Stimulated activated naive CD8-positive, alpha-beta T cell treated with anti-CD3 and anti-CD28 coated beads, Interleukin-15, amount 100 ng/mL, for 72 hours (primary cell): ENCODE measurements around the gene CHMP2A.

Experiments
- ATAC-seq: fragments of 150-1000 bp; cut with Tn5 transposase; 2 replicates; pipeline ENCODE4 v1.10.0; 2021; ENCODE audit warnings: mild to moderate bottlenecking, moderate library complexity
- DNase-seq, 2 donors: peaks; one replicate each; pipeline ENCODE4 v3.0.0; 2021 to 2022
- H3K27ac Mint-ChIP-seq, 2 donors: one replicate each; pipeline ENCODE4 v1.8.0; 2022; ENCODE audit warnings: mild to moderate bottlenecking in 2 of 2, mixed read lengths in 2 of 2, moderate library complexity in 2 of 2
- H3K27me3 Mint-ChIP-seq: one replicate; pipeline ENCODE4 v1.8.0; 2022; ENCODE audit warnings: mixed read lengths
- H3K4me1 Mint-ChIP-seq: one replicate; pipeline ENCODE4 v1.8.0; 2022; ENCODE audit warnings: mild to moderate bottlenecking, mixed read lengths
- H3K4me3 Mint-ChIP-seq, 2 donors: one replicate each; pipeline ENCODE4 v1.8.0; 2022; ENCODE audit warnings: mild to moderate bottlenecking in 2 of 2, mixed read lengths in 2 of 2, moderate library complexity in 1 of 2
- H3K9me3 Mint-ChIP-seq, 2 donors: one replicate each; pipeline ENCODE4 v1.8.0; 2022; ENCODE audit warnings: mixed read lengths in 2 of 2

CHMP2A gene

DNA sequence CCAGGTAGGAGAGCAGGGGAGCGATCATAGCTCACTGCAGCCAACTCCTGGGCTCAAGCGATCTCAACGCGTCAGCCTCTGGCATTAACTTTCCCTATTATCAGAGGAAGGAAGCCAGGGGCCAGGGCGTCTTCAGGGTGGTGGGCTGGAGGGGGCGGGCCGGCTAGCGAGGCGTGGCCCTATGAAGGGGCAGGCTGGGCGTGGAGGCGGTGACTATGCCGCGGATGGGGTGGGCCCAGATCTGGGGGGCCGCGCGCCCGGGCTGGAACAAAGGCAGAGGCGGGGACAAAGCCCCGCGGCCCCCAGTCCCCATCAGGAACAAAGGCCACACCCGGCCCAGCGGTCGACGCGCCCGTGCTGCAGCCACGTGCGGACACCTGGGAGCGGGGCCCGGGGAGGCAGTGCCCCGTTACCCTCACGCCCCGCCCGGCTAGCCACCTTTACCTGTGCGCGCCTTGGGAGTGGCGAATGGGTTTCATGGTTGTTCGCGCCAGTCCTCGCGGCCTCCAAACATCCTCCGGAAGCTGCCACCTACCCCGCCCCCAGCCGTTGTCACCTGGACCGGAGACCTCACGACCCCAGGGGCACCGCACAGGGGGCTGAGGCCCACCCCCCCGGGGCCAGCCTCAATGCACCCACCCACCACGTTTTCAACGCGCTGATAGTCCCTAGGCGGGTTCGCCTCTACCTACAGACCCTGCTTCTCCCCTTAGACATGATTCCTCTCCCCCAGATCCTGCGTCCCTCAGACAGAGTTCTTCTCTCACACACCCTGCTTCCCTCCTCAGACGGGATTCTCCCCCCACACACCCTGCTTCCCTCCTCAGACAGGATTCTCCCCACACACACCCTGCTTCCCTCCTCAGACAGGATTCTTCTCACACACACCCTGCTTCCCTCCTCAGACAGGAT is 16.4 kb downstream of the CHMP2A start:
- Mint-ChIP-seq H3K27ac (peak overlapping the region; percentile 91 to 95), H3K27me3 (peaks cover 33% of the 10 kb centered on the region), H3K9me3 (no peaks in the 10 kb centered on the region), H3K4me1 (peaks cover 28% of the 10 kb centered on the region), H3K4me3 (peak overlapping the region; percentile 92 to 95)
- DNase-seq, result peak; percentile 46 to 65
- peak; percentile 92 for ATAC-seq

DNA sequence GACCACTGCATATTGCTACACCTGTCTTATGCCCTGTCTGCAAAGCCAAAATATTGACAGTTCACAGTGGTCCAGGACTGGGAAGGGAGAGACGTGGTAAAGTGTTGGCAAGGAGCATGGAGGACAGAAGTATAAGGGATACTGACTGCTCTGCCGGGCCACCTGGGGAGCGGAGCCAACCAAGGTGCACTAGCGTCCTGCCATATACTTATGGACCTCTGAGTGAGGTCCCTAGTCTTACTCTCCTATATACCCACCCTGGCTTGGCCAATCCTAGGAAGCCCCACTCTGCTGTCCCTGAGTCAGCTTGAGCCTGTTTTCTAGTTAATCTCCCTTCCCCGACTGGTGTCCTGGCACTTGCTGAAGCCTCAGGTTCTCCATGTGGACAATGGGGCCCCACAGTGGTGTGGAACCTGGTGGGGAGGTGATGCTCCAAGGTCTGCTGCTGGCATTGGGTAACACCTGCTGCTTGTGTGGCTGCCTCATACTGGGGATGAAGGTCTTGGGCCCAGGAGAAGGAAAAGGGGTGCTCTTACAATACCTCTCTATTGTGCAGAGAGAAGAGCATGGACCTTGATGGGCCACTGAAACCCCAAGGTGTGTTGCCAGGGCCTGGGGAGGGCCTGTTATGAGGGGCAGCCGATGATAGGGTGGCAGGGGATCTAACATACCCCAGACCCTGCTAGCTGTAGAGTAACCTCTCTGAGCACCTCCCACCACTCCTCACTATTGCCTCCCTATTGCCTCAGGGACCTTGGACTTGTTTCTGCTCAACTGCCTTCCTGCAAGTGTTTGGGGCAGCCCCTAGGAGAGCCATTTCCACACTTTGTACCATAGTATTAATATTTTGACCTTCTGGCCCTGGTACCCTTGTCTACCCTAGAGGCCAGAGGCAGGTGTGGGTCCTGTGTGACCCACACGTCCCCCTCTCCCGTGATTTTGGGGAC is 17.8 kb downstream of the CHMP2A start:
- no peaks in the 10 kb centered on the region for H3K9me3 Mint-ChIP-seq
- peak overlapping the region; percentile 92 to 95 for H3K4me3 Mint-ChIP-seq
- H3K27ac Mint-ChIP-seq, result peak overlapping the region in 1 of 2 donors; percentile 14

DNA sequence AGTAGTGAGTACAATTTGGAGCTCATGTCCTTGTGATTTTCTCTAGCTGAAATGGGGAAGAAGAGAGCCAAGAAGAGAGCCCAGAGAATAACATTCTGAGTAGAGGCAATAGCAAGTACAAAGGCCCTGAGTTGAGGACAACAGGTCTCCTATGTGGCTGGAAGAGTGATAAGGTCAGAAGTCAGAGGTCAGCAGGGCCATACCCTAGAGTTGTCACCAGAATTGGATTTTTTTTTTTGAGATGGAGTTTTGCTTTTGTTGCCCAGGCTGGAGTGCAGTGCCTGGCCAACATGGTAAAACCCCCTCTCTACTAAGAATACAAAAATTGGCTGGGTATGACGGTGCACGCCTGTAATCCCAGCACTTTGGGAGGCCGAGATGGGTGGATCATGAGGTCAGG is 19.0 kb downstream of the CHMP2A start:
- H3K27ac Mint-ChIP-seq, result no peak overlapping the region
- no peak for ATAC-seq
- no peak overlapping the region for H3K4me3 Mint-ChIP-seq
- no peak for DNase-seq
- peaks cover 18% of the 10 kb centered on the region for H3K27me3 Mint-ChIP-seq
- H3K4me1 Mint-ChIP-seq, result peaks cover 25% of the 10 kb centered on the region
- H3K9me3 Mint-ChIP-seq, result no peaks in the 10 kb centered on the region

More for the DNA sequence above, 17.8 kb downstream of the CHMP2A start:
- DNase-seq (no peak), ATAC-seq (peak; percentile 47)
- H3K4me1 Mint-ChIP-seq, result peaks cover 25% of the 10 kb centered on the region
- peaks cover 24% of the 10 kb centered on the region for H3K27me3 Mint-ChIP-seq

GRCh38 chr19:58531034-58531840 is 23.7 kb downstream of the CHMP2A start:
- Mint-ChIP-seq H3K4me3 (no peak overlapping the region), H3K9me3 (no peaks in the 10 kb centered on the region), H3K27ac (no peak overlapping the region), H3K4me1 (no peaks in the 10 kb centered on the region), H3K27me3 (no peaks in the 10 kb centered on the region)
- DNase-seq (no peak), ATAC-seq (no peak)

GRCh38 chr19:58529405-58529804 is 25.5 kb downstream of the CHMP2A start:
- ATAC-seq, result no peak
- Mint-ChIP-seq H3K27ac (no peak overlapping the region), H3K9me3 (no peaks in the 10 kb centered on the region), H3K4me3 (no peak overlapping the region), H3K4me1 (no peaks in the 10 kb centered on the region), H3K27me3 (no peaks in the 10 kb centered on the region)
- no peak for DNase-seq

DNA sequence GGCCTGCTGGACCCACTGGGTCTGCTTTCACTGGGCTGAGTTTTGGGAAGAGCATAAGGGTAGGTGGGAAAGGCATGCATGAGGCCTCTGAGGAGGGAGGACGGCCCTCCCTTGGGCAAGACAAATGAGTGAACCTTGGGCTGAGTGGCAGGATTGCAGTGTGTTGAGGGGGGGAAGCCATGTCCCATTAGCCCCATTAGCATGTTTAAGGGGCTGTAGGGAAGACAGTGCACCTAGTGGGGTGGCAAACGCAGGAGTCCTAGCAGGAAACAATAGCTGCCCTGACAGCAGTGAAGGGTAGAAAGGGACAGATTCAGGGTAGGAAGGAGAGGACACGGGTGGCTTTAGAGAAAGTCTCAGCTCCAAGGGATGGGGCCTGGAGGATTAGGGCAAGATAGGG is 32.2 kb downstream of the CHMP2A start:
- Mint-ChIP-seq H3K9me3 (no peaks in the 10 kb centered on the region), H3K27ac (no peak overlapping the region), H3K27me3 (no peaks in the 10 kb centered on the region), H3K4me3 (no peak overlapping the region), H3K4me1 (peaks cover 25% of the 10 kb centered on the region)
- DNase-seq (no peak), ATAC-seq (no peak)

DNA sequence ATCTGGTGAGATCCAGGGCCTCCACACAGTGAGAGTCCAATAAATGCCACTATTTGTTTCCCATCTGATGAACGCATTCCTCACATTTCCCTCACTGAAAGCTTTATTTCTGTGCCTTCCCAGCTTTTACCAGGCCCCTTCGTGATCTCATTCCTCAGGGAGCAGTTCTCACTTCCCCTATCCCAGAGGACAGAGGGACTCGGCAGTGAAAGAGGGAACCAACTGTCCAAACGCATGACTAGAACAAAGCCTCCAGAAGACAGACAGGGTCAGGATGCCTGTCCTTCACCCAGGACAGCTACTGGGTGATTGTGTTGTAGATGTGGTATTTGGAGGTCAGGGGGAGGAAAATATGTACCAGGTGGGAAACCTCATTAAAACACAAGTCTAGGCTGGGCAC is 33.3 kb downstream of the CHMP2A start:
- no peak overlapping the region for H3K27ac Mint-ChIP-seq
- H3K27me3 Mint-ChIP-seq, result no peaks in the 10 kb centered on the region
- H3K4me3 Mint-ChIP-seq, result peak overlapping the region in 1 of 2 donors; percentile 7

GRCh38 chr19:58520257-58520599 is 34.7 kb downstream of the CHMP2A start:
- Mint-ChIP-seq H3K4me3 (peak overlapping the region; percentile 93 to 97), H3K9me3 (no peaks in the 10 kb centered on the region), H3K27ac (peak overlapping the region; percentile 98 to 99), H3K4me1 (peaks cover 49% of the 10 kb centered on the region), H3K27me3 (no peaks in the 10 kb centered on the region)
- DNase-seq, result no peak
- ATAC-seq, result no peak

More for the DNA sequence above, 33.3 kb downstream of the CHMP2A start:
- no peak for ATAC-seq
- no peak for DNase-seq
- Mint-ChIP-seq H3K4me1 (peaks cover 35% of the 10 kb centered on the region), H3K9me3 (no peaks in the 10 kb centered on the region)

GRCh38 chr19:58519355-58520256 is 35.3 kb downstream of the CHMP2A start, which contains the start of gene ZBTB45:
TSS of gene ZBTB45 (minus strand) at chr19:58519810. CDS start at chr19:58517673, 2,137 bp downstream.
- no peaks in the 10 kb centered on the region for H3K9me3 Mint-ChIP-seq
- H3K4me1 Mint-ChIP-seq, result peaks cover 55% of the 10 kb centered on the region
- peak within 1 kb of the TSS; percentile 98 to 99 for H3K27ac Mint-ChIP-seq
- ATAC-seq (peak; percentile 89), DNase-seq (peak; percentile 96 to 98)
- H3K27me3 Mint-ChIP-seq, result no peaks in the 10 kb centered on the region
- peak within 1 kb of the TSS; percentile 93 to 97 for H3K4me3 Mint-ChIP-seq

DNA sequence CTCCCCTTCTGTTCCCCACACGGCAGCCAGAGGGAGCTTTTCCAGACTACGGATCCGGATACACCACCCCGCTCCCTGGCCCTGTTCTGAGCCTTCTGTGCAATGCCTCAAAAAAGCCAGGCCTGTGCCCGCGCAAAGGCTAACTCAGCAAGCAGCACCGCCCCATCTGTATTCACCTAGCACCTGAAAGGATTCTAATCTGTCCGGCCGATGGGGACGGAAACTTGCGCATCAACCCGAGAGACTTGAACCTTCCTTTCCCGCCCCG is 35.9 kb downstream of the CHMP2A start:
- H3K4me1 Mint-ChIP-seq, result peaks cover 60% of the 10 kb centered on the region
- peak overlapping the region; percentile 93 to 97 for H3K4me3 Mint-ChIP-seq
- DNase-seq (peak in 1 of 2 donors; percentile 69), ATAC-seq (peak; percentile 31)
- H3K9me3 Mint-ChIP-seq, result no peaks in the 10 kb centered on the region
- peak overlapping the region; percentile 98 to 99 for H3K27ac Mint-ChIP-seq
- H3K27me3 Mint-ChIP-seq, result no peaks in the 10 kb centered on the region

DNA sequence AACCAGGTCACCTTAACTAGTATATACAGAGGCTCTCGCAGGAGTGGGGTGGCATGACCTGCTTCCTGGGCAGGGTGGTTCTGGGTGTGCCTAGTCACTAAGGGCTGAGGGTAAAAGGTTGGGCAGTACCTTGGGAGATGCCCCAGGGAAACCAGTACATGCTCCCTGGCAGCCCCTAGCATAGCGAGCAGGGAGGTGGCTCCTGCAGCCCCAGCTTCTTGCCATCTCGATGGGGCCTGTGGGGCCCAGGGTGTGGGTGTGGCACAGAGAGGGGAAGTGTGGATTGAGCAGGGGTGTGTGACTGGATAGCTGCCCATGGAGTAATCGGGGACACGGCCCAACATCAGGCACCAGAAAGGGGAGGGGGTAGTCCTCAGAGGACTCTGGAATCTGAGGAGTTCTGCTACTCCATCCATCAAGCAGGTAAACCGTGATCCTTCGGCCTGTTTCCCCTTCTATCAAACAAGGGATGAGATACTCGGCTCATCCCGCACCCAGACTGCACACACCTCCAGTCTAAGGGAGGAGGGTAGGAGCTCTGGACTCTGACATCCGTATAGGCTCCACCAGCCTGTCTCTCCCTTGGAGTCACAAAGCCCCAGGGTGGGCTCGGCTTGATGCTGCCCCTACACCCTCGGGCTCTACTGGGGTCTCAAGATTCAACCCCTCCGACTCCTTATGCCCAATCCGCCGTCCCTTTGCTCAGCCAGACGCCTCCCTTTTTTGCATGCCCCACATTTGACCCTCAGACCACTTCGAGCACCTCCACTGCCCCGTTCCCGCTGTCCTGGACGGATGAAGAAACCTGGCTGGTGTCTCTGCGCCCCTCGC is 36.4 kb downstream of the CHMP2A start:
- DNase-seq, result no peak
- Mint-ChIP-seq H3K9me3 (no peaks in the 10 kb centered on the region), H3K4me1 (peaks cover 64% of the 10 kb centered on the region)

DNA sequence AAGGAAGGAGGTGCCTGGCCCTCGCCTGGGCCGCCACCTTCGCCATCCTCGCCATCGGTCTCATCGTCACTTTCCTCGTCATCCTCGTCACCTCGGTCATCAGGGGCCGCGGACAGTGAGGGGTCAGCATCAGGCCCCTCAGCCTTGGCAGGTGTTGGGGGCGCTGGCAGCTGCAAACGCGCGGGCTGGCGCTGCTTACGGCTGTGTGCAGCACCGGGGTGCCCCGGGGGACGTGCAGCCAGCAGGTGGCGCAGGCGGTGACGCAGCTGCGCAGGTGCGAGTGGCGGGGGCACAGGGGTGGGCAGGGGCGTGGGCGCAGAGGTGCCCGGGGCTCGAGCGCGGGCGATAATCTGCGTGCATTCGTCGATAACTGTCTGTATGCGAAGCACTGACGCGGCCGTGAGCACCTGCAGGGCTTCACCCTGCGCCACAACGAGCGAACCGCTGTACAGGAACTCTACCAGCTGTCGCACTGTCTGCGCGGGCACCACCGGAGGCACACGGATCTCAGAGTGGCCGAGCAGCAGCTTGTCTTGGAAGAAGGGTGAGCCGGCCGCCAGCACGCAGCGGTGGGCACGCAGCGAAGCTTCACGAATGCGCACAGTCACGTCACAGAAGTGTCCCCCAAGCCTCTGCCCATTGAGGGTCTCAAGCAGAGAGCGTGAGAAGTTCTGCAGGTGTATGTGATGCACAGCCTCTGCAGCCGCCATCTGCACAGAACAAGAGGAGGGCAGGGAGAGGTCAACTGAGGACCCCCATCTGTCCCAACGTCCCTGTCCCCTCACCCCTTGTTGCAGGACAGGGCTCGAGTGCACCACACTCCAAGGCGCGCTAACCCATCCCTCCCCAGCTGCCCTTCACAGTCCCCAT is 37.7 kb downstream of the CHMP2A start:
- Mint-ChIP-seq H3K9me3 (no peaks in the 10 kb centered on the region), H3K27ac (no peak overlapping the region), H3K4me1 (peaks cover 73% of the 10 kb centered on the region)

More for the DNA sequence above, 36.4 kb downstream of the CHMP2A start:
- Mint-ChIP-seq H3K4me3 (peak overlapping the region; percentile 93 to 97), H3K27ac (peak overlapping the region; percentile 98 to 99), H3K27me3 (no peaks in the 10 kb centered on the region)
- no peak for ATAC-seq

More for the DNA sequence above, 37.7 kb downstream of the CHMP2A start:
- Mint-ChIP-seq H3K4me3 (peak overlapping the region in 1 of 2 donors; percentile 36), H3K27me3 (no peaks in the 10 kb centered on the region)
- DNase-seq, result no peak
- no peak for ATAC-seq
